ENCODE results near the gene FRY. TPM values are rescaled to one million over a fixed set of nuclear protein-coding genes. Genes with fewer than 3 reads are reported as not detected.

Gene FRY
- polyA plus RNA-seq, 3 donors = 9.6 to 24.3 (median 11.1) TPM

DNA sequence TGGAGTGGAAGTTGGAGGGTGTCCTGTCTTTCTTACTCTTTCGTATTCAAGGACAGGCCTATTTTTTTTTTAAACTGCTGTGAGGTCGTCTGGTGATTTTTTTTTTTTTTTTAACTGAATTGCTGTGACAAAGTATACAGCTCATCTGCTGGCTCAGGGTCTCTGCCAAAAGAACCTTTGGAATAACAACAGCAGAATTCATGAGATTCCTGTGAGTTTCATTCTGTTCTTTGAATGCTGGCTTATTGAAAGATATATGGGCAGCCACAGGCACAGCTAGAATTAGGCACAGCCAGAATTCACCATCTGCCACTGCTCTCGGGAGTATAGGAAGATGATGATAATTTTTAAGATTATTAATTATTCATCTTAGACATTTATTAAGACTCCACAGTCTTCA lies 21.4 kb upstream of the FRY start:
- H3K27ac ChIP-seq (ENCODE audit: low read depth, low read length) = no peak overlapping the region
- WGBS, 3 donors = 36 to 66% (median 54%) methylated on average over 3 of the region's 3 CpGs

DNA sequence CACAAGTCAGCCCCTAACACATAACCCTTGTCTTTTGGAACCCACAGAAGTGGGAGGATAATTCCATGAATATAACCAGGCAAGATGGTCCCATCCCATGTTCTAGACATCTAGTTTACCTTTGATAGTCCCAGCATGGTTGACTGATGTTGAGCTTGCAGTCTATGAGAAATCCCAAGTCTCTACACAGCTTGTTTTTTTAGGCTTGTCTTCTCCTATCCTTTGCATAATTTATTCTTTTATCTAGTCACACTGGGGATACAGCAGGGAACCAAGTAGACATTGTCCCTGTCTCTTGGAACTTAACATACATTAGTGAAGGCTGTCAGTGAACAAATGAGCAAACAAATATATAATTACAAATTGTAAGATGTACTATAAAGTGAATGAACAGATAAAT lies 19.6 kb upstream of the FRY start:
- no peak overlapping the region for H3K27ac ChIP-seq (ENCODE audit: low read depth, low read length)

DNA sequence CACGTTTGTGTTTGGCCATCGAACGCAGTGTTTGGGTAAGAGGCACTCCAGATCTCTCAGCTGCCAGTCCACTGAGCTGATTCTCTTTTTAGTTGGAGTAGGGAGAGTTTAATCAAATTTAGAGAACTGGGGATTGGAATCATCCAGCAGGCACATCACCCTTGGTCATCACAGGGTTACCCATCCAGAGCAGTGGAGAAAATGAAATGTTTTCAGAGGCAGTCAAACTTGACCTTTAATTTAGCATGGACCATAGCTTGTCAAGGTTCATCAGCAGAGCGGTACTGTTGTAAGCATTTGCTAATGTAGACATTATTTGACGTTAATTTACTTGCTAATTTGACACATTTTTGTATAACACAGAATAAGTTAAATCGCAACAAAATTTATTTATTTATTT lies 18.4 kb upstream of the FRY start:
- WGBS, 3 donors = 95 to 97% (median 95%) methylated on average over 6 of the region's 6 CpGs
- no peak overlapping the region for H3K27ac ChIP-seq (ENCODE audit: low read depth, low read length)

DNA sequence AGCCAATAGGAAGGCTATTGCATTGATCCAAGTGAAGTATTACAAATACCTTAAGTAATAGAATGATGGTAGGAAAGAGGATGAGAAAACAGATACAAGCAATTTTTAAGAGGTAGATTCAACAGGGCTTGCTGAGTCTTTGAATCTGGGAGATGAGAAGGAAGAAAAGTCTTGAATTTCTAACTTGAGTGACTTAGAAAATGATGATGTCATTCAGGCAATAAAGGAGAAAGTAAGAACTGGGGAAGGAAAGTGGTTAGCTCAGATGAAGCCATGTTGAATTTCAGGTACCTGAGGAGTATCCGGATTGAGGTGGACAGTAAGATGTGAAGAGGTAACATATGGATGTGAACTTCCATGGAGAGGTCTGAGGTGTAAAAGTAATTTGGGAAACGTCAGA lies 15.5 kb upstream of the FRY start:
- WGBS, 3 donors = 83 to 98% (median 90%) methylated on average over 2 of the region's 2 CpGs

DNA sequence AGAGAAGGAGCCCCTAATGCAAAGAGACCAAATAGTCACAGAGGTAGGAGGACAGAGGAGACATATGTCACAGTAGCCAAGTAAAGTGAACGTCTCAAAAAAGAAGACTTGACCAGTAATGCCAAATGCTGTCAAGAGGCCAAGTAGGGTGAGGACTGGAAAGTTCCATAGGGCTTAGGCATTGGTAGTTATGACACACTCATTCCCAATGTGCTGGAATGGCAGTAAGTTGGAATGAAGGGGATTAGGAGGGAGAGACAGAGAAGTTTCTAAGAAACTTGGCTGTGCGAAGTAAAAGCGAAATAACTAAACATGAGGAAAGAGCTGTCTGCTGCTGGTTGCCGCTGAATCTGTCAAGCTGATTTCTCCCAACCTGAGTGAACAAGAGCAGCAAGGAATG lies 14.9 kb upstream of the FRY start:
- no peak overlapping the region for H3K27ac ChIP-seq (ENCODE audit: low read depth, low read length)
- WGBS, 3 donors = 74 to 85% (median 80%) methylated on average over 4 of the region's 4 CpGs

More for the DNA sequence above, 15.5 kb upstream of the FRY start:
- H3K27ac ChIP-seq (ENCODE audit: low read depth, low read length) = no peak overlapping the region

DNA sequence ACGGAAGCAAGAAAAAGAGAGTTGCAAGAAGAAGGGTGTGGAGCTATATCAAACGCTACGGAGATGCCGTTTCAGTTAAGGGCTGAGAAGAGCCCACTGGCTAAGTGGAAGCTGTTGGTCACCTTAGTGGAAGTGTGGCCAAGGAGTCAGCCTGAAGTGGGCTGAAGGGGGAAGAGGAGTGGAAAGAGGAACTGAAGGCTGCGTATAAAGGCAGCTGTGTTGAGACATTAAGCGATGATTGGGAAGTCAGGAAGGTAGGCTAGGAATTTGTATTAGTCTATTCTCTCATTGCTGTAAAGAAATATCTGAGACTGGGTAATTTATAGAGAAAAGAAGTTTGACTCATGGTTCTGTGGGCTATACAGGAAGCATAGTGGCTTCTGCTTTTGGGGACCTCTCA lies 14.1 kb upstream of the FRY start:
- 74 to 96% (median 85%) methylated on average over 6 of the region's 6 CpGs for WGBS, 3 donors

GRCh38 chr13:32019612-32020233 lies 11.9 kb upstream of the FRY start:
- WGBS, 3 donors = 43 to 53% (median 46%) methylated on average over 6 of the region's 6 CpGs
- H3K27ac ChIP-seq (ENCODE audit: low read depth, low read length) = no peak overlapping the region

More for the DNA sequence above, 14.1 kb upstream of the FRY start:
- H3K27ac ChIP-seq (ENCODE audit: low read depth, low read length) = no peak overlapping the region

DNA sequence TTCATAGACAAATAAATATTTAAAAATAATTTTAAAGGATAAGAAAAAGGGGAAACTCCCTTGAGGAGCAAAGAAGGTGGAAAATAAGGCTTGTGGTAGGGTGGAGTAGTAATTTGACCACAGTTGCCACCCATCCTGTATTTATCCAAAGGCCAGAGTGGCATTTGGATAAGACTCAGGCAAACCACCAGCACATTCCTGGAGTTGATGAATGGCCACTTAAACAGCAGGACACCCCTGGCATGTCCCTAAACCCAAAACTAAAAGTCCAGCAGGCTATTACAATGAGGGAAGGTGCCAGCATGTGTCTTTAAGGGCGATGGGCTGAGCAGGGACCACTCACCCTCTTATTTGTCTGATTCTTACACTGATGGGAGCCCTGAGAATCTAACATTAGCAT lies 9.8 kb upstream of the FRY start:
- no peak overlapping the region for H3K27ac ChIP-seq (ENCODE audit: low read depth, low read length)
- WGBS, 3 donors = 79 to 100% (median 88%) methylated on average over 1 of the region's 1 CpG

DNA sequence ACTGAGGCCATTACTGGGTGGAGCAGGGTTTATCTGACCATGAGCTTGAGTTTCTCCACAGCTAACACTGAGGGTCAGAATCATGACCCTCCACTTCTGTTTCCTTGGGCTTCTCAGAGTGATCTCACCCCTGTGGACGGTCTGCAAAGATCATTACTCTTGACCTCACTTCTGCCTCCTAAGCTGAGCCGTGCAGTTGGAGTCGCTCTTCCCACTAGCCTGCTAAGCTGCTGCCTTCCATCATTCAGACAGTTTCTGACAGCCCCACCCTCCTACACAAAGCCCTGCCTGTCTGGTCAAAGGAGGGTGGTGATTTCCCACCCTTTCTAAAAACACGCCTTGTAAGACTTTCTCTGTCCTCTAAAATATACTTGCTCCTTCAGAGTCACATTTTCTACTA lies 9.3 kb upstream of the FRY start:
- no peak overlapping the region for H3K27ac ChIP-seq (ENCODE audit: low read depth, low read length)
- 47 to 68% (median 53%) methylated on average over 4 of the region's 4 CpGs for WGBS, 3 donors

DNA sequence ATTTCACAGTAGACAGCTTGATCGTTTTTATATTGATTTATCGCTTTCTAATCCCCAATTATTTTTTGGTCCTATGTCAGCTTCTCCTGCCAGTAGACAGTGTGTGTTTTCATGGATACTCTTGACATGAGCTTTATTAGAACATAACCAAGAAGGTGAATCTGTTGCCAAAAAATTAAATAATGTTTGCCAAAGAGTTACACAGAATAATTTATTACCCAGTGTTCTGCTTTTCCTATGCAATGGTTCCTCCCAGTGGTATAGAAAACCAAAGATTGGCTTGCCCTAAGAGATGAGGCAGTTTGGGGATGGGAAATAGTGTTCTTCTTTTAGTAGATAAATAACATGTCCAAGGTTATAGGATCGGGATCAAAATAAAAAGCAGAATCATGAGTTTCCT lies 8.5 kb upstream of the FRY start:
- H3K27ac ChIP-seq (ENCODE audit: low read depth, low read length) = no peak overlapping the region
- WGBS, 3 donors = 68 to 83% (median 79%) methylated on average over 3 of the region's 3 CpGs

- no peak overlapping the region for H3K27ac ChIP-seq (ENCODE audit: low read depth, low read length)
- 84 to 92% (median 88%) methylated on average over 3 of the region's 3 CpGs for whole genome bisulfite sequencing, 3 donors
Measured at GRCh38 chr13:32023698-32024097, 7.9 kb upstream of the FRY start.

GRCh38 chr13:32024750-32025149 lies 6.8 kb upstream of the FRY start:
- no peak overlapping the region for H3K27ac ChIP-seq (ENCODE audit: low read depth, low read length)
- WGBS, 3 donors = 89 to 96% (median 94%) methylated on average over 2 of the region's 2 CpGs

GRCh38 chr13:32025730-32026129 lies 5.8 kb upstream of the FRY start:
- WGBS, 3 donors = 93 to 96% (median 94%) methylated on average over 2 of the region's 2 CpGs

GRCh38 chr13:32026623-32027022 lies 5.0 kb upstream of the FRY start:
- 79 to 87% (median 81%) methylated on average over 3 of the region's 3 CpGs for WGBS, 3 donors
- H3K27ac ChIP-seq (ENCODE audit: low read depth, low read length) = no peak overlapping the region

More at GRCh38 chr13:32025730-32026129, 5.8 kb upstream of the FRY start:
- no peak overlapping the region for H3K27ac ChIP-seq (ENCODE audit: low read depth, low read length)

DNA sequence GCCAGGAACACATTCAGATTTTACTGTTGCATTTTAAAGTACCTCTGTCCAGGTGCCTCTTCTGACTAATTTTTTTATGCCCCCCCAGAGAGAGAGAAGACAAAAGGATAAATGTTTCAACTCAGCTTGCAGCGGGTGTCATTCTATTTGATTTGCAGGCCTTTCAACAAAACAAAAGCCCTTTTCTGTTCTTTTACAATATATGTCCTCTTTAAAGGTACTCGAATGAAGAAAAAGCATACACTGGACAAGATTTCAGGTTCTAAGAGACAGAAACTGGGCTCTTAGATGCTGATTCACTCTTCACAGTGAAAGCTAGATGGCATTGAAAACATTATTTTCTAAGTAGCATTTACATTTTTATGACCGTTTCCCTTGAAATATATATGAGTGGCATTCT lies 2.9 kb upstream of the FRY start:
- WGBS, 3 donors = 84 to 98% (median 92%) methylated on average over 3 of the region's 3 CpGs
- no peak overlapping the region for H3K27ac ChIP-seq (ENCODE audit: low read depth, low read length)

DNA sequence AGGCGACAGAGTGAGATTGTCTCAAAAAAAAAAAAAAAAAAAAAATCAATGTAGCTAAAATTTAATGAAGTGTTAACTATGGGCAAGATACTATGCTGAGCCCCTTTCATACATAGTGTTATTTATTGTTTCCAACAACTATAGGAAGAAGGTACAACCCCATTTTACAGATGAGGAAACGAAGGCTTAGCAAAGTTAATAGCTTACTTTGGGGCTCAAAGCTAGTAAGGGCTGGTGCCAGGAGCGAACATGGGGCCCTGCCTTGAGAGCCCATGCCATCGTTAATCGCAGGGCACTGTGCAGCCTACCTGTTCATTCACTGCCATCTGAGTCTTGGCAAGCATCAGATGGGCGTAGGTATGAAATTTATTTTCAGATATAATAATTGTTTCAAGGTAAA lies 1.9 kb upstream of the FRY start:
- no peak overlapping the region for H3K27ac ChIP-seq (ENCODE audit: low read depth, low read length)
- 88 to 96% (median 96%) methylated on average over 6 of the region's 6 CpGs for WGBS, 3 donors

- 22 to 44% (median 23%) methylated on average over 3 of the region's 3 CpGs for WGBS, 3 donors
- no peak overlapping the region for H3K27ac ChIP-seq (ENCODE audit: low read depth, low read length)
Measured at GRCh38 chr13:32031815-32032370, 319 bp downstream of the FRY start.

GRCh38 chr13:32032759-32033158 lies 1.2 kb downstream of the FRY start:
- H3K27ac ChIP-seq (ENCODE audit: low read depth, low read length) = no peak overlapping the region
- 34 to 71% (median 64%) methylated on average over 1 of the region's 1 CpG for whole genome bisulfite sequencing, 3 donors

DNA sequence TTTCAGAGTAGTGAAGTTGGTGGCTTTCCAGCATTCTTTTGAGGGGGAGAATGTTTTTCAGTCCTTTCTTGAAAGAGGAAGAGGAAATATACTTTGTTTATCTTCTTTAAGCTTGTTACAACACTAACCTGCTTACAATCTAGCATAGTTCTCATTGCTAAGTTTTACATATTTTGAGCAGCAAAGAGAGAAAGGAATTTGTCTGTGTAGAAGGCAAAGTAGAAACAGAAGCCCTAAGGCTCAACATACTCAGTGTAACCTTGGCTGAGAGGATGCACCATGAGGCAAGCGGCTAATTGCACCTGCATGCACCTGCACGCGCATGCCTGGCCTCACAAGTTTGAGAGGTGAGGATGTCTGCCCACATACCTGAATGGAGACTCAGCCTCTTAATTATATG lies 2.2 kb downstream of the FRY start:
- H3K27ac ChIP-seq (ENCODE audit: low read depth, low read length) = no peak overlapping the region
- WGBS, 3 donors = 86 to 91% (median 88%) methylated on average over 3 of the region's 3 CpGs

DNA sequence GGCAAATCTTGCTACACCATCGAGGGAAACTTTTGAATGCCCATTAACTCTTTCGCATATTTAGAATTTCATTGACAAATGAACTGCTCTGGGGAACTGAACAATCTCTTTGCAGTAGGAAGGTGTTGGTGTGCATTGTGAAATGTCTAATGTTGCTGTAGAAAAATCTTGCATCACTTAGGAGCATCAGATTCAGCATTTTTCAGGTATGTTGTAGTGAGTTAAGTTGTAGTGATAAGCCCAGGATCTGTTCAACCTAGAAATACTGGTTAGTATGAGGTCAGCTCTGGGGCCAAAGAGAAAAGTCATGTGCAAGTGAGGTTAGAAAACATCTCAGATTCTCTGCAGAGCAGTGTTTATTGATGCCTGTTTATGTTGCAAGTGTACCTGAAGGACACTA lies 4.1 kb downstream of the FRY start:
- 69 to 88% (median 70%) methylated on average over 2 of the region's 2 CpGs for WGBS, 3 donors
- no peak overlapping the region for H3K27ac ChIP-seq (ENCODE audit: low read depth, low read length)
